ENCODE results near the gene BABAM2. TPM values are rescaled to one million over a fixed set of nuclear protein-coding genes. Genes with fewer than 3 reads are reported as not detected.
"Not testable (repeated sequence)": the region's sequence is repeated elsewhere in the genome, so short reads cannot be mapped to it uniquely, and the experiment has no call there.

The BABAM2 gene
- total RNA-seq, 2 experiments from 2014 or later, result 65.4 to 69.5 TPM

GRCh38 chr2:27968045-27968444 is 77.5 kb downstream of the BABAM2 start:
- Mint-ChIP-seq H3K9me3 (ENCODE audit: low read depth) (peaks cover 15% of the 10 kb centered on the region), H3K36me3 (peaks cover 64% of the 10 kb centered on the region), H3K4me1 (peaks cover 53% of the 10 kb centered on the region)
- not testable (repeated sequence) for ATAC-seq, H3K27me3 Mint-ChIP-seq, H3K27ac Mint-ChIP-seq, H3K4me3 Mint-ChIP-seq, DNase-seq
- CTCF ChIA-PET, result interaction anchor here (0.8 to 1.2 kb wide), 2 partner anchors 14 to 484 kb away, joined by 3 read pairs; no protein-coding TSS in a partner anchor

- DNase-seq, H3K4me3 Mint-ChIP-seq, ATAC-seq, CTCF ChIA-PET, H3K27me3 Mint-ChIP-seq, H3K27ac Mint-ChIP-seq: not testable (repeated sequence)
- peaks cover 58% of the 10 kb centered on the region for H3K36me3 Mint-ChIP-seq
- H3K4me1 Mint-ChIP-seq, result peaks cover 54% of the 10 kb centered on the region
- H3K9me3 Mint-ChIP-seq (ENCODE audit: low read depth), result peaks cover 15% of the 10 kb centered on the region
Observed at GRCh38 chr2:27968957-27969356, 78.4 kb downstream of the BABAM2 start.

GRCh38 chr2:27972311-27972710 is 81.8 kb downstream of the BABAM2 start:
- CTCF ChIA-PET, result no interaction called here
- peaks cover 52% of the 10 kb centered on the region for H3K36me3 Mint-ChIP-seq
- H3K27ac Mint-ChIP-seq, result no peak overlapping the region
- DNase-seq (no peak), ATAC-seq (no peak)
- no peaks in the 10 kb centered on the region for H3K27me3 Mint-ChIP-seq
- H3K4me1 Mint-ChIP-seq, result peaks cover 32% of the 10 kb centered on the region
- no peak overlapping the region for H3K4me3 Mint-ChIP-seq
- H3K9me3 Mint-ChIP-seq (ENCODE audit: low read depth), result peaks cover 14% of the 10 kb centered on the region

GRCh38 chr2:27973592-27973991 is 83.1 kb downstream of the BABAM2 start:
- CTCF ChIA-PET, result interaction anchor here (0.8 kb wide), 1 partner anchor 13 kb away, joined by 3 read pairs; no protein-coding TSS in a partner anchor
- peaks cover 40% of the 10 kb centered on the region for H3K4me1 Mint-ChIP-seq
- no peak overlapping the region for H3K27ac Mint-ChIP-seq
- H3K9me3 Mint-ChIP-seq (ENCODE audit: low read depth), result peaks cover 8% of the 10 kb centered on the region
- no peak for ATAC-seq
- H3K4me3 Mint-ChIP-seq, result no peak overlapping the region
- no peaks in the 10 kb centered on the region for H3K27me3 Mint-ChIP-seq
- peaks cover 49% of the 10 kb centered on the region for H3K36me3 Mint-ChIP-seq
- no peak for DNase-seq

- DNase-seq (no peak), ATAC-seq (no peak)
- Mint-ChIP-seq H3K27me3 (no peaks in the 10 kb centered on the region), H3K27ac (no peak overlapping the region), H3K4me3 (no peak overlapping the region), H3K36me3 (peaks cover 37% of the 10 kb centered on the region), H3K4me1 (peaks cover 49% of the 10 kb centered on the region), H3K9me3 (ENCODE audit: low read depth) (no peaks in the 10 kb centered on the region)
- CTCF ChIA-PET, result interaction anchor here (1.3 kb wide), 1 partner anchor 20 kb away, joined by 3 read pairs; no protein-coding TSS in a partner anchor
Observed at GRCh38 chr2:27976308-27976707, 85.8 kb downstream of the BABAM2 start.

GRCh38 chr2:27977731-27978312 is 87.3 kb downstream of the BABAM2 start:
- peak; percentile 70 for ATAC-seq
- no peak overlapping the region for H3K4me3 Mint-ChIP-seq
- H3K9me3 Mint-ChIP-seq (ENCODE audit: low read depth), result no peaks in the 10 kb centered on the region
- CTCF ChIA-PET, result interaction anchor here (1.0 kb wide), 1 partner anchor 15 kb away, joined by 3 read pairs; no protein-coding TSS in a partner anchor
- peaks cover 52% of the 10 kb centered on the region for H3K4me1 Mint-ChIP-seq
- H3K36me3 Mint-ChIP-seq, result peaks cover 41% of the 10 kb centered on the region
- H3K27me3 Mint-ChIP-seq, result no peaks in the 10 kb centered on the region
- DNase-seq, result peak; percentile 64
- peak overlapping the region; percentile 67 for H3K27ac Mint-ChIP-seq

- Mint-ChIP-seq H3K36me3 (peaks cover 47% of the 10 kb centered on the region), H3K27ac (peak overlapping the region; percentile 67), H3K4me1 (peaks cover 52% of the 10 kb centered on the region)
- ATAC-seq; H3K4me3 Mint-ChIP-seq; H3K9me3 Mint-ChIP-seq (ENCODE audit: low read depth); DNase-seq; H3K27me3 Mint-ChIP-seq: not testable (repeated sequence)
- CTCF ChIA-PET, result interaction anchor here (0.6 kb wide), 1 partner anchor 343 kb away, joined by 3 read pairs; no protein-coding TSS in a partner anchor
Observed at GRCh38 chr2:27978761-27979160, 88.2 kb downstream of the BABAM2 start.

GRCh38 chr2:27980242-27980641 is 89.7 kb downstream of the BABAM2 start:
- no peak overlapping the region for H3K4me3 Mint-ChIP-seq
- H3K27me3 Mint-ChIP-seq, result no peaks in the 10 kb centered on the region
- H3K27ac Mint-ChIP-seq, result peak overlapping the region; percentile 63
- peaks cover 53% of the 10 kb centered on the region for H3K4me1 Mint-ChIP-seq
- DNase-seq, result no peak
- CTCF ChIA-PET, result no interaction called here
- peak; percentile 47 for ATAC-seq
- H3K36me3 Mint-ChIP-seq, result peaks cover 51% of the 10 kb centered on the region
- peaks cover 7% of the 10 kb centered on the region for H3K9me3 Mint-ChIP-seq (ENCODE audit: low read depth)

- CTCF ChIA-PET, result no interaction called here
- Mint-ChIP-seq H3K36me3 (peaks cover 47% of the 10 kb centered on the region), H3K27me3 (no peaks in the 10 kb centered on the region), H3K4me3 (no peak overlapping the region), H3K4me1 (peaks cover 52% of the 10 kb centered on the region), H3K9me3 (ENCODE audit: low read depth) (peaks cover 8% of the 10 kb centered on the region), H3K27ac (no peak overlapping the region)
- no peak for ATAC-seq
- DNase-seq, result no peak
Observed at GRCh38 chr2:27984153-27984552, 93.6 kb downstream of the BABAM2 start.

- H3K27ac Mint-ChIP-seq, result peak overlapping the region; percentile 76
- CTCF ChIA-PET, result no interaction called here
- peaks cover 53% of the 10 kb centered on the region for H3K36me3 Mint-ChIP-seq
- H3K4me3 Mint-ChIP-seq, result peak overlapping the region; percentile 34
- H3K9me3 Mint-ChIP-seq (ENCODE audit: low read depth), result peaks cover 11% of the 10 kb centered on the region
- peaks cover 32% of the 10 kb centered on the region for H3K4me1 Mint-ChIP-seq
- DNase-seq (no peak), ATAC-seq (no peak)
- no peaks in the 10 kb centered on the region for H3K27me3 Mint-ChIP-seq
Observed at GRCh38 chr2:27988306-27988705, 97.8 kb downstream of the BABAM2 start.

- peaks cover 11% of the 10 kb centered on the region for H3K9me3 Mint-ChIP-seq (ENCODE audit: low read depth)
- peak overlapping the region; percentile 76 for H3K27ac Mint-ChIP-seq
- DNase-seq, result no peak
- CTCF ChIA-PET, result no interaction called here
- no peaks in the 10 kb centered on the region for H3K27me3 Mint-ChIP-seq
- peaks cover 52% of the 10 kb centered on the region for H3K36me3 Mint-ChIP-seq
- peak overlapping the region; percentile 34 for H3K4me3 Mint-ChIP-seq
- peak; percentile 16 for ATAC-seq
- peaks cover 31% of the 10 kb centered on the region for H3K4me1 Mint-ChIP-seq
Observed at GRCh38 chr2:27988718-27989117, 98.2 kb downstream of the BABAM2 start.

GRCh38 chr2:27989149-27989548 is 98.6 kb downstream of the BABAM2 start:
- H3K4me3 Mint-ChIP-seq, result no peak overlapping the region
- peaks cover 30% of the 10 kb centered on the region for H3K4me1 Mint-ChIP-seq
- DNase-seq (no peak), ATAC-seq (no peak)
- CTCF ChIA-PET, result no interaction called here
- peaks cover 54% of the 10 kb centered on the region for H3K36me3 Mint-ChIP-seq
- peak overlapping the region; percentile 17 for H3K27ac Mint-ChIP-seq
- H3K9me3 Mint-ChIP-seq (ENCODE audit: low read depth), result peaks cover 11% of the 10 kb centered on the region
- no peaks in the 10 kb centered on the region for H3K27me3 Mint-ChIP-seq

GRCh38 chr2:27990030-27990590 is 99.6 kb downstream of the BABAM2 start:
- H3K36me3 Mint-ChIP-seq, result peaks cover 55% of the 10 kb centered on the region
- CTCF ChIA-PET, result no interaction called here
- H3K4me1 Mint-ChIP-seq, result peaks cover 29% of the 10 kb centered on the region
- DNase-seq (no peak), ATAC-seq (no peak)
- H3K27me3 Mint-ChIP-seq, result no peaks in the 10 kb centered on the region
- no peak overlapping the region for H3K4me3 Mint-ChIP-seq
- H3K9me3 Mint-ChIP-seq (ENCODE audit: low read depth), result peaks cover 4% of the 10 kb centered on the region
- H3K27ac Mint-ChIP-seq, result no peak overlapping the region

- peaks cover 63% of the 10 kb centered on the region for H3K36me3 Mint-ChIP-seq
- no peak overlapping the region for H3K27ac Mint-ChIP-seq
- DNase-seq (no peak), ATAC-seq (no peak)
- CTCF ChIA-PET, result no interaction called here
- H3K4me1 Mint-ChIP-seq, result peaks cover 27% of the 10 kb centered on the region
- no peak overlapping the region for H3K4me3 Mint-ChIP-seq
- H3K27me3 Mint-ChIP-seq, result no peaks in the 10 kb centered on the region
- H3K9me3 Mint-ChIP-seq (ENCODE audit: low read depth), result peaks cover 8% of the 10 kb centered on the region
Observed at GRCh38 chr2:27991146-27991545, 100.6 kb downstream of the BABAM2 start.

All from activated CD8-positive, alpha-beta memory T cell treated with anti-CD3 and anti-CD28 coated beads, Interleukin-2, amount 10 ng/mL, durations not matched to agents 7 days and 5 days (primary cell).